ENCODE results near the gene GSG1L.

The GSG1L gene

DNA sequence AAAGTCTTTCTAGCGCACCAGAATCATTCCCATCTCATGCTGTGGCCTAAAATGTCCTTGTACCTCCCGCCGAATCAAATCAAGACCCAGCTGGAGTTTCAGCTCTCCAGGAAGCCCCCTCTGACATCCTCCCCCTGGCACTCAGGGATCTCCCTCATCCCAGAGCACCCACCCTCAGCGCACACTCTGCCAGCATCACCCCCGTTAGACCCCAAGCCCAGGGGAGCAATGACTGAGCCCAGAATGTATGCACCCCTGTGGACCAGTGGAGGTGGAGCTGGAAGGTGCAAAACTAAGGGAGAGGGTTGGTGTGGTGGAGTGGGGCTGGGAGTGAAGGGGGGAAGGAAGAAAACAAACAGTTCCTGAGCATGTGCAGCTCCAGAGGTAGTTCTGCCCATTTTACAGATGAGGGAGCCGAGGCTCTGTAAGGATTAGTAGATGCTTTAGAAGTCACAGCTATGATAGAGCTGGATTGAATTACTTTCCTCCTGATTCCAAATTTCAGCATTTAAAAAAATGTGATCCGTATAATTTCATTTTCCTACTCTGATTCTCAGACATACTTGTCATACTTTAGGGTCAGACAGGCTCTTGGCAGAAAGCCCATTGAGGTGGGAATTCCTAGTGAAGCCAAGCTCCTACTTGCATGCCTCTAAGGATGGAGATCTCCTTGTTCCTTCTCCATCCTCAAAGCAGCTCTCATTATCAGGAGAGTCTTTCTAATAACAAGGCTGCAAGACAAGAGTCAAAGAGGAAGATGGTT lies 270.8 kb downstream of the GSG1L start:
- no peak for DNase-seq
- in situ Hi-C loops (cut with MboI; ENCODE audit: low pct_unique_long_range_greater_than_20kb, low sequenced_read_pairs), result no loop called here

DNA sequence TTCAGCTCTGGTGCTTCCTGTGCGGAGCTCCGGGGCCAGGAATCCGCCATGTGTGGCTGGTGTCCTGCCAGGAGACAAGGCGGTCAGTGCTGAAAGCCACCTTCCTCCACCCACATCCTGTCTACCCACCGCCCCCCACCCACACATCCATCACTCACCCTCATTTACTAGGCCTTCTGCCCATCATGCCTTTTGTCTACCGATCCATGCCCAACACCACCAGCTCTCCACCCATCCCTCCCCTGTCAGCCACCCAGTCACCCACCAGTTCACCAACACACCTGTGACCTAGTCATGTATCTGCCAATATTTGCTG lies 272.2 kb downstream of the GSG1L start:
- DNase-seq, result no peak
- in situ Hi-C loops (cut with MboI; ENCODE audit: low pct_unique_long_range_greater_than_20kb, low sequenced_read_pairs), result no loop called here

DNA sequence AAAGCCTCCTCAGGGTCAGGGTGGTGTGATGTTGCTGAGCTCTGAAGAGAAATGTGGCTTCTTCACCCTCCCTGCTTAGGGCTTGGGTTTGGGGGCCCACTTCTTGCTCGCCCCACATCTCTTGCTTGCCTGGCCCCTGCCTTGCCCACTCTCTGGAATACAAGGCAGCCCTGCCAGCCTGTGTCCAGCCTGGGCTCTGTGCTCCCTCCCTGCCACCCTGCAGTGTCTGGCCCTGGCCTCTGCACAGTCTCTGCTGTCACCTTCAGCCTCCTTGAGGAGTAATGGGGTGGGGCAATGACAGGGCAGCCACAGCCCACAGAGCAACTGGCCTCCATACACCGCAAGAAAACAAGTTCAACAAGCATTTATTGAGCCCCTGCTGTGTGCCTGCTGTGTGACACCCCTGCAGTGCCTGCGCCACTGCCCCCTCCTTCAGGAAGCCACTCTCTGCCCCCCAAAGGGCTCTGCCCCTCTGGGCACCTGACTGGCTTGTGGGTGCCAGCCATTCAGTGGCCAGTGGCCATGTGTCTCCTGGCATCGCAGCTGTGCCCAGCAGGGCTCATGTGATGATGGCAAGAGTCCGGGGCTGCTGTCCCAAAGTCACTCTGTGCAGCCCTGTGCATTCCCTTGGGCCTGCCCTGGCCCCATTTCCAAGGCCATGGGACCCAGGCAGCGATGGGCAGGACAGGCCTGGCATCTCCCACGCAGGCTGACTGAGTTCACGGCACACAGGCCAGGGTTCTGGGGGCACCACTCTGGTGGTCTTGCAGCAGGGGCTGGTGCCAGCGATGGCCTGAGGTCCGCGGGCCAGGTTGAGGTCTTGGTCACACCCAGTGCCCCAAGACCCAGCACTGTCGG lies 272.7 kb downstream of the GSG1L start:
- no peak for DNase-seq
- in situ Hi-C loops (cut with MboI; ENCODE audit: low pct_unique_long_range_greater_than_20kb, low sequenced_read_pairs), result no loop called here

DNA sequence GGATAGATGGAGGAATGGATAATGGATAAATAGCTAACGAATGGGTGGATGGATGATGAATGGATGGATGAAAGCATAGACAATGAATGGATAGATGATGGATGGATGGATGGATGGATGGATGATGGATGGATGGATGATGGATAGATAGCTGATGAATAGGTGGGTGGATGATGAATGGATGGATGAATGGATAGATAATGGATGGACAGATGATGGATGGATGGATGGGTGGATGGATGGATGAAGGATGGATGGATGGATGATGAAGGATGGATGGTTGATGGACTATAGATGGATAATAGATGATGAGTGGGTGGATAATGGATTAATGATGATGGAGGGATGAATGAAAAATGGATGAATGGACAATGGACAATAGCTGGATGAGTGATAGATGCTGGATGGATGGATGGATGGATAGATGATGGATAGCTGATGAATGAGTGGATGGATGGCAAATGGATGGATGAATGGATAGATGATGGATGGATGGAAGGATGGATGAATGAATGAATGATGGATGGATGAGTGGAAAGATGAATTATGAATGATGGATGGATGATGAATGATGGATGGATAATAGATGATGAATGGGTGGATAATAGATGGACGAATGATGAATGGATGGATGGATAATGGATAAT lies 273.8 kb downstream of the GSG1L start:
- DNase-seq, result no peak
- in situ Hi-C loops (cut with MboI; ENCODE audit: low pct_unique_long_range_greater_than_20kb, low sequenced_read_pairs), result no loop called here

DNA sequence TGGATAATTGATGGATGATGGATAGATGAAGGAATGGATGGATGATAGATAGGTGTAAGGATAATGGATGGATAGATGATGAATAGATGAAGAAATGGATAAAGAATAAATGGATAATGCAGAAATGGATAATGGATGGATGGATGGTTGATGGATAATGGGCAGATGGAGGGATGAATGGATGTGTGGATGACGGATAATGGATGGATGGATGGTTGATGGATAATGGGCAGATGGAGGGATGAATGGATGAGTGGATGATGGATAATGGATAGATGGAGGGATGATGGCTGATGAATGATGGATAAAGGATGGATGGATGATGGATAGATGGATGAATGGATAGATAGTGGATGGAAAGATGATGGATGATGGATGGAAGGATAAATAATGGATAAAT lies 274.4 kb downstream of the GSG1L start:
- DNase-seq, result no peak
- in situ Hi-C loops (cut with MboI; ENCODE audit: low pct_unique_long_range_greater_than_20kb, low sequenced_read_pairs), result no loop called here

DNA sequence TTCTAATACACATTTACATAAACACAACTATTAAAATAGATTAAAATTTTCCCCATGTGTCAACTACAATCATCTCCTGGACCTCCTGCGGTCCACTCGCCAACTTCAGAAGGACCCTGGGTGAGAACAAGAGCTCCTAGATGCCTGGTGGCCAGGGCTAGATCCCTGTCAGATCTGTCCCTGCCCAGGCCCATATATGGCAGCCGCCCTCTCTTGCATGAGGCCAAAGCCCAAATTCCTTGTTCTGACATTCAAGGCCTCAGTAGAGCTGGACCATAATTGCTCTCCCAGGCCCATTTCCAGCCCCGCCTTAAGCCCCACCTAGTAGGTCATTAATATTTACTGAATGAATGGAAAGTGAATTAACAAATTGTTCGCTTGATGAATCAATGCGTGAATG lies 275.8 kb downstream of the GSG1L start:
- in situ Hi-C loops (cut with MboI; ENCODE audit: low pct_unique_long_range_greater_than_20kb, low sequenced_read_pairs), result no loop called here

DNA sequence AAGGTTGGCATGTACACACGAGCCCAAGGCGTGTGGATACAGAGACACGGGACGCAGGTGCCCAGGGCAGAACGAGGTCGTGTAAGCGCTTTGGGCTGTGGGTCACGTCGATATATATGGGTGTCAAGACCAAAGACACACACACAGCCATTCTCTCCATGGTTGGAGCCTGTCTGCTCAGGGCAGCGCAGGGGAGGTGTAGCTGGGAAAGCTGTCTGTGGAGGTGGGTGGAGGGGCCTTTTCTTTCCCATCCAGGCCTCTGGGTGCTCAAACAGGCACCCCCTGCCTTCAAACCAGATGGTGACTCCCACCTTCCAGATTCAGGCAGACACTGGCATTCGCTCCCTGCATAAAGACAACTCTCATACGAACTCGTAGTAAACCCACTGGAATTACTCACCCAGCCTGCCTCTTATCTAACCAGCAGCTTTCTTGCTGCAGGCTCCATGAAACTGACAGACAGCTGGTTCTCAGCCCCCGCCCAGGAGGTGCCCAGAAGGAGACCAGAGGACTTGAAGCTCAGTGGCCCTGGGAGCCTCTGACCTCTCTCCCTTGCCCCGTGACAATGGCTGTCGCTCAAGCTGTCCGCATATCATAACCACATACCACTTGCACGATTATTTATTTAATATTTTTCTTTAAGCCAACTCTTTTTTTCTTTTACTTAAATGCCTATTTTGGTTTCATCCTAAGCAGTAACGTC lies 276.4 kb downstream of the GSG1L start:
- in situ Hi-C loops (cut with MboI; ENCODE audit: low pct_unique_long_range_greater_than_20kb, low sequenced_read_pairs), result no loop called here
- DNase-seq, result no peak

More for the DNA sequence above, 275.8 kb downstream of the GSG1L start:
- DNase-seq, result no peak

DNA sequence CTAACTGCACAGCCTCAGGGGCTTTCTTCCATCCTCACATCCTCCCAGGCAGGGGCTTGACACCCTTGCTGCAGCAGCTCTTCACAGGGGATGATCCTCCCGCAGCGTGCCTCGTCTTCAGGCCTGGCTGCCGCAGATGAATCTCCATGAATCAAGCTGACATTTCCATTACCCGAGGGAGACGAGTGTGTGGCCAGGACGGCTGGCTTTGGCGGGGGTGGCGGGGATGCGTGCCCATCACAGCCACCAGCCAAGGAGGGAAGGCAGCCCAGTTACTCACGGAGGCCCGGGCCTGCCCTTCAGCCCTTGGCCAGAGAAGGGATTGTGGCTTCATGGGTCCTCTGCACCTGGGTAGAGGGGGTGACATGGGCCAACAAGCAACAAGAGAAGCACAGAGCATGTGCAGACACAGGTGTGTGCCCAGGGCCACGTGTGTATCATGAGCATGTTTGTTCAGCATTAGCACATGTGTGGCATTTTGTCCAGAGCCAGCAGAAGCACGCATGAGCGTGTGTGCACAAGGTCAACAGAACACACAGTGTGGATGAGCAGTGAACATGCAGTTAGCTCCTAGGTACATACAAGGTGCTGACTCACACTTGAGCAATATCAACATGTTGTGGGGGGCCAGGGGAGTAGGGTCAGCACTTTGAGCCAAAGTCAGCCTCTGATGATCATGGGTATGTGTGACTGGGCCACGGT lies 277.1 kb downstream of the GSG1L start:
- DNase-seq, result no peak
- in situ Hi-C loops (cut with MboI; ENCODE audit: low pct_unique_long_range_greater_than_20kb, low sequenced_read_pairs), result no loop called here

DNA sequence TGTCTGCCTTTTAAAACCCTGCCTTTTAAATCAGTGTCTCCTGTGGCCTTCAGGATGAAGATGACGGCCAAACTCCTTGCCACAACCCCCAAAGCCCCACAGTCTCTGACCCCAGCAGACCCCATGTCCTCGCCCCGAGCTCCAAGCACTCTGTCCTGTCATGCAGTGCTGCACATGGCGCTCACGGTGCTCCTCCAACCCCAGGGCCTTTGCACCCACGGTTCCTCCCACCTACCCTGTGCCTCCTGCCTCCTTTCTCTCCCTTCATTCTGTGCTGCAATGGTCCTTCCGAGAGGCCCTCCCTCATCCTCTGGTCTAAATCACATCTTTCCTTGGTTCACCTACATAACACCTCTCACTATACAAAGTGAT lies 278.2 kb downstream of the GSG1L start:
- no peak for DNase-seq
- in situ Hi-C loops (cut with MboI; ENCODE audit: low pct_unique_long_range_greater_than_20kb, low sequenced_read_pairs), result no loop called here

DNA sequence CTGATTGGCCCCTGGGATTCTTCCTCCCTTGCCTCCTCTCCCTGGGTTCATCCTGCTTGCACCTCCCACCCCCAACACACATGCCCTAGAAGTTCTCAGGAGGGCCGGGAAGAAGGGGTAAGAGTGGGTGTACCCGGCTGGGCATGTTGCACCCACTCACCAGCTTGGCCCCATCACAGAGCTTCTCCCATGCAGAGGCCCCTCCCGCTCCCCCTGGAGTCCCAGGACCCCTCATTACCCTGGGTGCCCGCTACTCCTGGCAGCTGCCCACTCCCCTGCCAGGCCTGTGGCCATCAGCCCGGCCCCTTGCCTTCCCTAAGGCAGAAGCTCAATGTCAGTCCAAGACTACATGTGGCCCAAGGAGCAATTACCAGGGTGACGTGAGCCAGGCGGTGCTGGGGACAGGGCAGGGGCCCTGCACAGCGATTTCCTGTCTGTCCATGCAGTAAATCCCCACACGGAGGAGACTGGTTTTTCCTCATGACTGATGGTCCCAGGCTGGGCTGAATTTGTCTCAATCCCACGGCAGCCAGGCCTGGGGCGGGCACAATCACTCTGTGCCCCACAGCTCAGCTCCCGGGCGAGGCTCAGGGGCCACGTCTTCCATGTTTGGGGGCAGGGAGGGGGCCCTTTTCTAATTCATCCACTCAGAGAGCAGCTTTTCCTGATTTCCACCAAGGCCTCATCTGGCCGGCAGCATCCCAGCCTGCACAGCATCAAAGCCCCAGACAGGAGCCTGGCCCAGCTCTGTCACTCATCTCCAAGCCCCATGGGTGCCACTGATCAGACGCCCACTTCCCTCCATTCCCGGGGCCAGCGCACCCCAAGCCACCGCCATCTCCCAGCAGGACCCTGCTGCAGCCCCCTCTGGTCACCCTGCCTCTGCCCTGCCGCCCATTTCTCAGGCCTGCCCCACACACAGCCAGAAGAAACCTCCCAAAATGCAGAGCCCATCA lies 278.9 kb downstream of the GSG1L start:
- DNase-seq, result no peak
- in situ Hi-C loops (cut with MboI; ENCODE audit: low pct_unique_long_range_greater_than_20kb, low sequenced_read_pairs), result no loop called here

DNA sequence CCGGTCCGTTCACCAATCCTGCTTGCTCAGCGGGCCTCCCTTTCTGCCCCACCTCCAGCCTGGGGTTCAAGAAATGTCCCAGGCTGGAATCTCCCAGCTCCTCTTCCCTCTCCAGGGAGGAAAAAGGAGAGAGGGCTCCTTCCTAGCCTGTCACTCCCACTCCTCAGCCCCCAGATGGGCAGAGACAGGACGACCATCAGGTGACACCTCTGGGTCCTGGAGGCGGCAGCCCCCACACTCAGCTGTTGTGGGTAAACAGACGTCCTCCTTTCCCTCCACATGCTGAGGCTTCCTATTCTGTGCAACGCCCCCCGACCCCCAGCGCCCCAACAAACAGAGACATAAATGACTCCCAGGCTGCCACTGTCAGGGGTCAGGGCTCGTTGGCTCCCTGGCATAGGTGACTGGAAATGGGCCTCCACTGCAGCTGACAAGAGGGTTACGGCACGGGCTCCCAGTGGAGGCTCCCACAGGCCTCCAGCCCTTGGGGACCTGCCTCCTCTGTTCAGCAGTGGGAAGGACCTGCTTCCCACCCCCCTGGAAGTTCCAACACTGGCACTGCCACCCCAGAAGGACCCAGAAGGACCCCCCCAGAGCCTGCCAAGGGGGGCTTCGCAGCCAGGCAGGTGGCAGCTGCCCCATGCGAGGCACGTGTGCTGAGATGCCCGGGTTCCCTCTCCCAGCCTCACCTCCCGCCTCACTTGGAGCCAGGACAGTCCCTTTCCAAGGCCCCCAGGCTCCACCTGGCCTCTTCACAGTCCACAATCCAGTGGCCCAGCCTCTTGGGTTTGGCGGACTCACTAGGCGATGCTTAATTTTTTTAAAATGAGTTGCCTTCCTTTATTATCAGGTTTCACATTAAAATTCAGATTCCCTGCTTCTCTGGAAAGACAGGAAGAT lies 281.3 kb downstream of the GSG1L start:
- in situ Hi-C loops (cut with MboI; ENCODE audit: low pct_unique_long_range_greater_than_20kb, low sequenced_read_pairs), result no loop called here
- no peak for DNase-seq

DNA sequence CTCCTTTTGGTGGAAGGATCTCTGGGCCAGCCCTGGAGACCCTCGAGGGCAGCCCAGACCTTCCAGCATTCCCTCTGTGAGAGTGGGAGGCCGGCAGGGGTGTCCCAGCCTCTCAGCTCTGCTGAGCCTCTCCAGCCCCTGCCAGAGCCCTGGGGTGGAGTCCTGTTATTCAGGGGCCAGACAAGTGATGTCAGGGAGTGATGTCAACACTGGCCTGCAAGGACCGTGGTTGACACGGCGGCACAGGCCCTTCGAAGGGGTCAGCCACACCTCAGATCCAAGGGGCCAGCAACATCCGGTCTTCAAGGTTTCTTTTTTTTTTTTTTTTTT lies 282.4 kb downstream of the GSG1L start:
- no peak for DNase-seq
- in situ Hi-C loops (cut with MboI; ENCODE audit: low pct_unique_long_range_greater_than_20kb, low sequenced_read_pairs), result no loop called here

DNA sequence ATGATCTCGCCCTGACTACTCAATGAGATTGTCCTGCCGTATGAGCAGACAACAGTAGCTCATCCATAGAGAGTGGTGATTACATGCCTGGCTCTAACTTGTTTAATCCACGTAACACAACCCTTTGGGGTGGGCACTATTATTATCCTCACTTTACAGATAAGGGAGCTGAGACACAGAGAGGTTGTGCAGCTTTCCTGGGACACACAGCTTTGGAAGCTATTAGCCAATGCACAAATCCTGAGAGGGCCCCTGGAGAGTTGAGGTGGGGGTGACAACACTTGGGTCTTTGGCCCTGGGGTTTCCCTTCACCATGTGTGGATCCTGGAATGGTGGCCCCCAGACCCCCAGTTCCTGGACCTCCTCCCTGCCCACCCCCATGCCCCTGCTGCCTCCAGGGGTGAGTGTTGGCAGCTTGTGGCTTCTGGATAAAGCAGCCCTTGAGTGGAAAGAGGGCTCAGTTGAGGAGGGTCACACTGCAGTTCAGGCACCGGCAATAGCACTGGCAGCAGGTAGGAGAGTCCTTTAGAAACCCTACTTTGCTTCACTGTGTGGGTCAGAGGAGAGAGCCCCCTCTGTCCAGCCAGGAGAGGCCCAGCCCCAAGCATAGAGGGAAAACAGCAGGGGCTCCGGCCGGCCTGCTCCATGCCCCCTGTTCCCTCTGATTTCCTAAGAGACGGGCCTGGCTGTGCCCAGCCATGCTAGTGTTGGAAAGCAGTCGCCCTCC lies 282.9 kb downstream of the GSG1L start:
- in situ Hi-C loops (cut with MboI; ENCODE audit: low pct_unique_long_range_greater_than_20kb, low sequenced_read_pairs), result no loop called here
- DNase-seq, result no peak

DNA sequence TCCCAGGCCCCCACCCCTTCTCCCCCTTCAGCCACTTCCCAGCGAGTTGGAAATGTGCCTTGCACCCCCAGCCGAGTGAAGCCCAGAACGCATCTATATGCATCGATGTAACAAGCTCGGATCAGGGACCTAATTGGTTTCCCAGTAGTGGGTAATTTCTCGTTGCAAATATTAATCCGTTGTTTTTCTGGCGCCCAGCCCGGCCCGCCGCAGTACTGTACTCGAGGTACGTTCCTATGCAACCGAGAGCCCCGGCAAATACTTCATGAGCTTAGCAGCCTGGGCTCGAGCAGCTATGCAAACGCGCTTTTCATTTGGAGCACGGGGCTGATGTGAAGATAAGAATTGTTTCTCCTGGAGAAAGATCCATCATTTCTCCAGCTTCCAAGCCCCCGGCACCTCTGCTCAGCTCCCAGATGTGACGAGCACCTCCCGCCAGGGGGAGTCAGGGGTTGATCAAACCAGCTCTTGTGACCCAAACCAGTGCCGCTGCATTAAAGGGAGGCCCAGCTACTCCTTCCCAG lies 283.8 kb downstream of the GSG1L start:
- DNase-seq, result no peak
- in situ Hi-C loops (cut with MboI; ENCODE audit: low pct_unique_long_range_greater_than_20kb, low sequenced_read_pairs), result no loop called here

DNA sequence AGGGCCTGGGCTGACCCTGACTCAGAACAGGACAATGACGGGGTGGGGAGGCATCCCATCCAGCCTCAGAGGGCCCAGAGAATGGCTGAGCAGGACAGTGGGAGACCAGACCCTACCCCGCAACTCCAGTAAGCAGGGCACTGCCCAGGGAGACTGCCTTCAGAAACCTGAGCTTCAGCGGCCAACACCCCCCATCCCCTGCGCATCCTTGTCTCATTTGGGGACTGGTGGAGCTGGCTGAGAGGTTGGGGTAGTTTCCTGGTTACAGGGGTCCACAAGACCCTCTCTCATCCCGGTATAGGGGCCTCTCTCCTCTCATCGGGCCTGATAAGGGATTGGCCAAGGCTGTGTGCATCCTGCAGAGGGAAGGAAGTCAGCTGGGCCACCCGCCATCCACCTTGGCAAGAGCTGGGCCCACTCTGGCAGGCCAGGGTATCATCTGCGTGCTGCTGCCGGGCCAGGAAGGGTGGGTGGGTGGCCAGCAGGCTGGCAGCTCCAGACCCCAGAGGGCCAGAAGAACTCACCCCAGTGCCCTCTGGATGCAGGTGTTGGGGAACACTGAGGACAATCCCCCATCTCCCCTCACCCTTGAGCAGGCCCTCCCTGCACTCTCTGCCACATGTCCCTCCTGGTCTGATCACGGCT lies 284.5 kb downstream of the GSG1L start:
- in situ Hi-C loops (cut with MboI; ENCODE audit: low pct_unique_long_range_greater_than_20kb, low sequenced_read_pairs), result no loop called here
- no peak for DNase-seq

All from KBM-7 (cell line).